ENCODE data around the gene EIF4G1. TPM values are rescaled to one million over a fixed set of nuclear protein-coding genes. Genes with fewer than 3 reads are reported as not detected.

The EIF4G1 gene
- total and polyA plus RNA-seq, 7 donors: 395 to 787 (median 628) TPM

GRCh38 chr3:184322731-184323487, 8.5 kb downstream of the EIF4G1 start:
- TF ChIP-seq CTCF (IDR thresholded peaks at IDR 0.05): no peak
- peak overlapping the region; percentile 71 for H3K4me3 ChIP-seq
- WGBS, 3 donors: 61 to 80% (median 62%) methylated on average over 20 of the region's 20 CpGs
- H3K27ac ChIP-seq: peak overlapping the region; percentile 90
- ATAC-seq: peak; percentile 46 to 72 (median 68)
- intact Hi-C loops (cut with DNase I): no loop called here
- peak; percentile 77 to 86 for DNase-seq
- peaks cover 35 to 86% of the 10 kb centered on the region in 2 donors for H3K36me3 ChIP-seq (ENCODE audit: insufficient read depth in 1 of 2, low read depth in 1 of 2)
- H3K4me1 ChIP-seq: peaks cover 58% of the 10 kb centered on the region
- no peaks in the 10 kb centered on the region for H3K9me3 ChIP-seq
- H3K27me3 ChIP-seq (ENCODE audit: insufficient read depth in 3 of 3, low read length in 2 of 3): no peaks in the 10 kb centered on the region

- WGBS, 3 donors: 34 to 53% (median 43%) methylated on average over 8 of the region's 8 CpGs
- intact Hi-C loops (cut with DNase I): loop anchor here in 1 of 2 donors (1.0 kb wide), 1 partner anchor 10 kb away; no protein-coding TSS in a partner anchor
- peak overlapping the region; percentile 90 for H3K27ac ChIP-seq
- peak; percentile 69 to 86 for DNase-seq
- peak; percentile 9 to 57 (median 38) for ATAC-seq
- TF ChIP-seq CTCF (IDR thresholded peaks at IDR 0.05): no peak
- H3K9me3 ChIP-seq: no peaks in the 10 kb centered on the region
- no peaks in the 10 kb centered on the region for H3K27me3 ChIP-seq (ENCODE audit: insufficient read depth in 3 of 3, low read length in 2 of 3)
- H3K4me3 ChIP-seq: peak overlapping the region; percentile 71
- H3K36me3 ChIP-seq (ENCODE audit: insufficient read depth in 1 of 2, low read depth in 1 of 2): peaks cover 36 to 86% of the 10 kb centered on the region in 2 donors
- peaks cover 50% of the 10 kb centered on the region for H3K4me1 ChIP-seq
These were observed 9.3 kb downstream of the EIF4G1 start for GRCh38 chr3:184323696-184324095.

GRCh38 chr3:184325269-184325668, 10.9 kb downstream of the EIF4G1 start:
- H3K27ac ChIP-seq: no peak overlapping the region
- intact Hi-C loops (cut with DNase I): no loop called here
- no peak overlapping the region for H3K4me3 ChIP-seq
- H3K9me3 ChIP-seq: no peaks in the 10 kb centered on the region
- H3K4me1 ChIP-seq: peaks cover 40% of the 10 kb centered on the region
- DNase-seq (no peak), ATAC-seq (no peak)
- H3K27me3 ChIP-seq (ENCODE audit: insufficient read depth in 3 of 3, low read length in 2 of 3): no peaks in the 10 kb centered on the region
- WGBS, 3 donors: 86 to 91% (median 88%) methylated on average over 13 of the region's 13 CpGs
- peaks cover 41 to 100% of the 10 kb centered on the region in 2 donors for H3K36me3 ChIP-seq (ENCODE audit: insufficient read depth in 1 of 2, low read depth in 1 of 2)
- no peak for TF ChIP-seq CTCF (IDR thresholded peaks at IDR 0.05)

- Histone ChIP-seq H3K9me3 (no peaks in the 10 kb centered on the region), H3K27ac (peak overlapping the region; percentile 46), H3K27me3 (ENCODE audit: insufficient read depth in 3 of 3, low read length in 2 of 3) (no peaks in the 10 kb centered on the region), H3K4me1 (peaks cover 37% of the 10 kb centered on the region), H3K36me3 (ENCODE audit: insufficient read depth in 1 of 2, low read depth in 1 of 2) (peaks cover 37 to 100% of the 10 kb centered on the region in 2 donors), H3K4me3 (no peak overlapping the region)
- ATAC-seq: no peak
- DNase-seq: no peak
- no peak for TF ChIP-seq CTCF (IDR thresholded peaks at IDR 0.05)
- 76 to 83% (median 78%) methylated on average over 6 of the region's 6 CpGs for WGBS, 3 donors
- intact Hi-C loops (cut with DNase I): no loop called here
These were observed 11.4 kb downstream of the EIF4G1 start for GRCh38 chr3:184325715-184326369.
